GM11168 (cell line): ENCODE measurements around the gene CDHR2.

ENCODE experiments used
- in situ Hi-C: fragments of 300-500 bp; cut with MboI; formaldehyde crosslinking; loops from one replicate; pipeline ENCODE4 v1.12.0; 2022; ENCODE audit warnings: low sequenced_read_pairs; ENCODE audit not compliant: unreplicated experiment

The CDHR2 gene

GRCh38 chr5:176528761-176529115, 20.4 kb upstream of the CDHR2 start:
- in situ Hi-C loops: no loop called here

GRCh38 chr5:176529116-176529740, 19.9 kb upstream of the CDHR2 start:
- in situ Hi-C loops: no loop called here

GRCh38 chr5:176529741-176530141, 19.4 kb upstream of the CDHR2 start:
- in situ Hi-C loops: no loop called here

- in situ Hi-C loops: no loop called here
Observed at GRCh38 chr5:176530393-176530982, 18.7 kb upstream of the CDHR2 start.

- in situ Hi-C loops: no loop called here
Observed at GRCh38 chr5:176530983-176531901, 17.9 kb upstream of the CDHR2 start.

GRCh38 chr5:176531902-176532493, 17.1 kb upstream of the CDHR2 start:
- in situ Hi-C loops: no loop called here

- in situ Hi-C loops: no loop called here
Observed at GRCh38 chr5:176532795-176533194, 16.3 kb upstream of the CDHR2 start.

GRCh38 chr5:176533390-176533789, 15.8 kb upstream of the CDHR2 start:
- in situ Hi-C loops: no loop called here

- in situ Hi-C loops: no loop called here
Observed at GRCh38 chr5:176533894-176534611, 15.1 kb upstream of the CDHR2 start.

- in situ Hi-C loops: no loop called here
Observed at GRCh38 chr5:176534640-176535039, 14.5 kb upstream of the CDHR2 start.

- in situ Hi-C loops: no loop called here
Observed at GRCh38 chr5:176535101-176535663, 14.0 kb upstream of the CDHR2 start.

- in situ Hi-C loops: no loop called here
Observed at GRCh38 chr5:176535664-176536131, 13.4 kb upstream of the CDHR2 start.

- in situ Hi-C loops: no loop called here
Observed at GRCh38 chr5:176536132-176536901, 12.8 kb upstream of the CDHR2 start.

- in situ Hi-C loops: no loop called here
Observed at GRCh38 chr5:176536902-176537553, 12.1 kb upstream of the CDHR2 start, which contains the start of gene RNF44. RNF44 (minus strand) TSS chr5:176537402; CDS start chr5:176532472, 4,930 bp downstream.

- in situ Hi-C loops: no loop called here
Observed at GRCh38 chr5:176537554-176538229, 11.4 kb upstream of the CDHR2 start.

GRCh38 chr5:176538230-176538988, 10.7 kb upstream of the CDHR2 start:
- in situ Hi-C loops: no loop called here

- in situ Hi-C loops: no loop called here
Observed at GRCh38 chr5:176538989-176539384, 10.2 kb upstream of the CDHR2 start.
